HepG2 (cell line): ENCODE measurements around the gene IFI27L2. TPM values are rescaled to one million over a fixed set of nuclear protein-coding genes. Genes with fewer than 3 reads are reported as not detected.

ENCODE experiments used
- ARNT ChIP-seq: fragments of 450-650 bp; IDR thresholded peaks from 2 replicates; pipeline ENCODE4 v1.6.1; 2017
- ASH2L ChIP-seq: fragments of 300-600, 200-600 bp; sonication (generic); IDR thresholded peaks from 2 replicates; pipeline ENCODE4 v1.7.0; 2017; ENCODE audit warnings: low read depth, mild to moderate bottlenecking, moderate library complexity, mixed read lengths, low read length; ENCODE audit not compliant: insufficient read length
- BRD4 ChIP-seq: sonication (generic); formaldehyde crosslinking; IDR thresholded peaks from 2 replicates; pipeline ENCODE4 v1.4.0; 2020; ENCODE audit warnings: missing genetic modification reagents
- CC2D1A ChIP-seq: sonication (generic); formaldehyde crosslinking; IDR thresholded peaks from 2 replicates; pipeline ENCODE4 v1.8.1; 2023; ENCODE audit warnings: mild to moderate bottlenecking, missing genetic modification reagents
- CREB1 ChIP-seq, 2 experiments: fragments of 450-650 bp in 1 of 2; IDR thresholded peaks; 2 replicates each; pipeline ENCODE4 v1.6.1; 2016 to 2017; ENCODE audit warnings: control low read depth in 1 of 2, mild to moderate bottlenecking in 1 of 2, missing compliant biosample characterization in 1 of 2, missing genetic modification characterization in 1 of 2
- EED ChIP-seq: sonication (generic); formaldehyde crosslinking; IDR thresholded peaks from 2 replicates; pipeline ENCODE4 v1.5.0; 2020; ENCODE audit warnings: mild to moderate bottlenecking, missing genetic modification reagents
- ESRRA ChIP-seq: sonication (generic); formaldehyde crosslinking; IDR thresholded peaks from 2 replicates; pipeline ENCODE4 v1.5.1; 2020; ENCODE audit warnings: mild to moderate bottlenecking, low read depth, missing genetic modification reagents
- ETV6 ChIP-seq: sonication (generic); formaldehyde crosslinking; conservative IDR thresholded peaks from 2 replicates; pipeline ENCODE4 v1.4.0; 2020; ENCODE audit warnings: missing genetic modification reagents
- FOXC1 ChIP-seq: sonication (generic); formaldehyde crosslinking; IDR thresholded peaks from 2 replicates; pipeline ENCODE4 v1.8.0; 2022; ENCODE audit warnings: mild to moderate bottlenecking, missing genetic modification reagents, borderline replicate concordance
- HNRNPLL ChIP-seq: fragments of 200-400 bp; formaldehyde crosslinking; IDR thresholded peaks from 2 replicates; pipeline ENCODE4 v1.6.1; 2017; ENCODE audit warnings: mild to moderate bottlenecking, low read depth, low read length; ENCODE audit not compliant: poor library complexity, severe bottlenecking
- ISX ChIP-seq: sonication (generic); formaldehyde crosslinking; conservative IDR thresholded peaks from 2 replicates; pipeline ENCODE4 v1.5.0; 2020; ENCODE audit warnings: missing genetic modification reagents
- KLF6 ChIP-seq: IDR thresholded peaks from 2 replicates; pipeline ENCODE4 v1.8.0; 2016; ENCODE audit warnings: missing biosample characterization, missing genetic modification reagents
- KMT2A ChIP-seq: sonication (generic); formaldehyde crosslinking; IDR thresholded peaks from 2 replicates; pipeline ENCODE4 v1.4.0; 2020; ENCODE audit warnings: missing genetic modification reagents
- MTA3 ChIP-seq: sonication (generic); formaldehyde crosslinking; IDR thresholded peaks from 2 replicates; pipeline ENCODE4 v1.4.0; 2020; ENCODE audit warnings: missing genetic modification reagents
- SATB2 ChIP-seq: sonication (generic); formaldehyde crosslinking; IDR thresholded peaks from 2 replicates; pipeline ENCODE4 v1.5.0; 2020; ENCODE audit warnings: missing genetic modification reagents
- SMAD1 ChIP-seq: sonication (generic); formaldehyde crosslinking; IDR thresholded peaks from 2 replicates; pipeline ENCODE4 v1.4.0; 2020; ENCODE audit warnings: missing genetic modification reagents, low read depth, mild to moderate bottlenecking, borderline replicate concordance
- SMYD3 ChIP-seq: sonication (generic); formaldehyde crosslinking; IDR thresholded peaks from 2 replicates; pipeline ENCODE4 v1.8.1; 2023; ENCODE audit warnings: mild to moderate bottlenecking, missing genetic modification reagents
- SNAPC2 ChIP-seq: sonication (generic); formaldehyde crosslinking; IDR thresholded peaks from 2 replicates; pipeline ENCODE4 v1.8.1; 2022; ENCODE audit warnings: mild to moderate bottlenecking, missing genetic modification reagents
- STAT5B ChIP-seq: sonication (generic); formaldehyde crosslinking; IDR thresholded peaks from 2 replicates; pipeline ENCODE4 v1.4.0; 2020; ENCODE audit warnings: missing genetic modification reagents
- ZFP36 ChIP-seq: fragments of 150-350 bp; IDR thresholded peaks from 2 replicates; pipeline ENCODE4 v1.6.1; 2018; ENCODE audit warnings: borderline replicate concordance, low read length, low read depth; ENCODE audit not compliant: partially characterized antibody
- ZNF296 ChIP-seq: sonication (generic); formaldehyde crosslinking; conservative IDR thresholded peaks from 2 replicates; pipeline ENCODE4 v1.5.0; 2020; ENCODE audit warnings: mild to moderate bottlenecking, missing genetic modification reagents
- ZNF75D ChIP-seq: sonication (generic); formaldehyde crosslinking; IDR thresholded peaks from 2 replicates; pipeline ENCODE4 v1.8.1; 2023; ENCODE audit warnings: missing genetic modification reagents, mild to moderate bottlenecking, borderline replicate concordance
- ZNF790 ChIP-seq: sonication (generic); formaldehyde crosslinking; IDR thresholded peaks from 2 replicates; pipeline ENCODE4 v1.8.0; 2022; ENCODE audit warnings: missing genetic modification reagents, mild to moderate bottlenecking, borderline replicate concordance
- polyA plus RNA-seq, 8 experiments: library from polyadenylated mRNA; depleted of rRNA in 3 of 8; stranded (reverse) in 7 of 8; unstranded in 1 of 8; fragments of >200 nt; fragmentation: Illumina TruSeq in 4 of 8; extraction: Trizol in 4 of 8; gene quantifications; 2 replicates each; pipeline versions ENCODE4 v1.2.1 to v1.2.3, GENCODE V29; 2011 to 2016; ENCODE audit warnings: low read depth in 4 of 8, missing spikeins in 1 of 8, mixed read lengths in 1 of 8; ENCODE audit not compliant: insufficient read depth in 1 of 8
- total RNA-seq, 5 experiments: library from RNA; depleted of rRNA; stranded (reverse); fragments of >200 nt; fragmentation: Illumina TruSeq; extraction: Trizol; gene quantifications; 2 replicates each; pipeline ENCODE4 v1.2.3, GENCODE V29; 2016; ENCODE audit warnings: low read depth in 1 of 5
- TF ChIP-seq, protein P1 (sequence below): sonication (generic); formaldehyde crosslinking; IDR thresholded peaks from 2 replicates; pipeline ENCODE4 v1.5.1; 2020; ENCODE audit warnings: missing genetic modification reagents, mild to moderate bottlenecking, borderline replicate concordance
- TF ChIP-seq, protein P2 (sequence below): sonication (generic); formaldehyde crosslinking; IDR thresholded peaks from 2 replicates; pipeline ENCODE4 v1.4.0; 2020; ENCODE audit warnings: missing genetic modification reagents
- TF ChIP-seq, protein P3 (sequence below): sonication (generic); formaldehyde crosslinking; IDR thresholded peaks from 2 replicates; pipeline ENCODE4 v1.8.1; 2023; ENCODE audit warnings: mild to moderate bottlenecking, missing genetic modification reagents, borderline replicate concordance

The IFI27L2 gene
- total and polyA plus RNA-seq, 2 of the 13 experiments (the other 11 are each of a cell fraction or from before 2014, with no cell fraction given): 4.3 to 4.8 TPM

DNA sequence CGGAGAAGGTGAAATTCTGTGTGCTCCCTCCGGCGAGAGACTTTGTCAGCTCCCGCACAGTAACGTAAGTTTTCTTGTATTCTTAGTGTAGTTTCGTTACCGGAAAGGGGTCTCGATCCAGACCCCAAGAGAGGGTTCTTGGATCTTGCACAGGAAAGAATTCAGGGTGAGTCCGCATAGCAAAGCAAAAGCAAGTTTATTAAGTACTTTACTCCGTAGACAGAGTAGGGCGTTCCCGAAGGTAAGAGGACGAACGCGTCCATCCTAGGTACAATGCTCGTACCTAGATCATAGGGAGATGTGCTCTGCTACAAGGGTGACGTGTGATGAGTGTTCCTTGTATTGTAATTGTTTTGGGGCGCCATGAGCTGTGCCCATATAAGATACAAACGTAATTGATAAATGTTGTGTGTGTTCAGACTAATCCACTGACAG lies 48.0 kb downstream of the IFI27L2 start (continued):
- TF ChIP-seq MTA3 (CRISPR knock-in tag) (no peak), SATB2 (CRISPR knock-in tag) (no peak), ASH2L (peak; percentile 5), STAT5B (CRISPR knock-in tag) (no peak), FOXC1 (CRISPR knock-in tag) (no peak), SMYD3 (0 out of 2 replicates have a peak, but pooled peaks have one; percentile 71), ARNT (no peak), CC2D1A (CRISPR knock-in tag) (no peak), SMAD1 (CRISPR knock-in tag) (no peak), SNAPC2 (CRISPR knock-in tag) (peak; percentile 64; the same call in 1 of the 2 replicates), ISX (CRISPR knock-in tag) (no peak), ZNF296 (no peak), KLF6 (no peak), EED (CRISPR knock-in tag) (no peak), HNRNPLL (peak; percentile 50), ESRRA (CRISPR knock-in tag) (no peak), CREB1 (IDR thresholded peaks at IDR 0.05) (no peak), CREB1 (CRISPR knock-in tag; IDR thresholded peaks at IDR 0.05) (no peak), ZNF75D (CRISPR knock-in tag) (no peak), KMT2A (CRISPR knock-in tag) (0 out of 2 replicates have a peak, but pooled peaks have one; percentile 15), ZFP36 (no peak), ZNF790 (CRISPR knock-in tag) (0 out of 2 replicates have a peak, but pooled peaks have one; percentile 61), ETV6 (CRISPR knock-in tag) (no peak), BRD4 (CRISPR knock-in tag) (no peak)
- TF ChIP-seq, protein P1, sequence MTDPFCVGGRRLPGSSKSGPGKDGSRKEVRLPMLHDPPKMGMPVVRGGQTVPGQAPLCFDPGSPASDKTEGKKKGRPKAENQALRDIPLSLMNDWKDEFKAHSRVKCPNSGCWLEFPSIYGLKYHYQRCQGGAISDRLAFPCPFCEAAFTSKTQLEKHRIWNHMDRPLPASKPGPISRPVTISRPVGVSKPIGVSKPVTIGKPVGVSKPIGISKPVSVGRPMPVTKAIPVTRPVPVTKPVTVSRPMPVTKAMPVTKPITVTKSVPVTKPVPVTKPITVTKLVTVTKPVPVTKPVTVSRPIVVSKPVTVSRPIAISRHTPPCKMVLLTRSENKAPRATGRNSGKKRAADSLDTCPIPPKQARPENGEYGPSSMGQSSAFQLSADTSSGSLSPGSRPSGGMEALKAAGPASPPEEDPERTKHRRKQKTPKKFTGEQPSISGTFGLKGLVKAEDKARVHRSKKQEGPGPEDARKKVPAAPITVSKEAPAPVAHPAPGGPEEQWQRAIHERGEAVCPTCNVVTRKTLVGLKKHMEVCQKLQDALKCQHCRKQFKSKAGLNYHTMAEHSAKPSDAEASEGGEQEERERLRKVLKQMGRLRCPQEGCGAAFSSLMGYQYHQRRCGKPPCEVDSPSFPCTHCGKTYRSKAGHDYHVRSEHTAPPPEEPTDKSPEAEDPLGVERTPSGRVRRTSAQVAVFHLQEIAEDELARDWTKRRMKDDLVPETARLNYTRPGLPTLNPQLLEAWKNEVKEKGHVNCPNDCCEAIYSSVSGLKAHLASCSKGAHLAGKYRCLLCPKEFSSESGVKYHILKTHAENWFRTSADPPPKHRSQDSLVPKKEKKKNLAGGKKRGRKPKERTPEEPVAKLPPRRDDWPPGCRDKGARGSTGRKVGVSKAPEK (CRISPR knock-in tag): 0 out of 2 replicates have a peak, but pooled peaks have one; percentile 16
- TF ChIP-seq, protein P2, sequence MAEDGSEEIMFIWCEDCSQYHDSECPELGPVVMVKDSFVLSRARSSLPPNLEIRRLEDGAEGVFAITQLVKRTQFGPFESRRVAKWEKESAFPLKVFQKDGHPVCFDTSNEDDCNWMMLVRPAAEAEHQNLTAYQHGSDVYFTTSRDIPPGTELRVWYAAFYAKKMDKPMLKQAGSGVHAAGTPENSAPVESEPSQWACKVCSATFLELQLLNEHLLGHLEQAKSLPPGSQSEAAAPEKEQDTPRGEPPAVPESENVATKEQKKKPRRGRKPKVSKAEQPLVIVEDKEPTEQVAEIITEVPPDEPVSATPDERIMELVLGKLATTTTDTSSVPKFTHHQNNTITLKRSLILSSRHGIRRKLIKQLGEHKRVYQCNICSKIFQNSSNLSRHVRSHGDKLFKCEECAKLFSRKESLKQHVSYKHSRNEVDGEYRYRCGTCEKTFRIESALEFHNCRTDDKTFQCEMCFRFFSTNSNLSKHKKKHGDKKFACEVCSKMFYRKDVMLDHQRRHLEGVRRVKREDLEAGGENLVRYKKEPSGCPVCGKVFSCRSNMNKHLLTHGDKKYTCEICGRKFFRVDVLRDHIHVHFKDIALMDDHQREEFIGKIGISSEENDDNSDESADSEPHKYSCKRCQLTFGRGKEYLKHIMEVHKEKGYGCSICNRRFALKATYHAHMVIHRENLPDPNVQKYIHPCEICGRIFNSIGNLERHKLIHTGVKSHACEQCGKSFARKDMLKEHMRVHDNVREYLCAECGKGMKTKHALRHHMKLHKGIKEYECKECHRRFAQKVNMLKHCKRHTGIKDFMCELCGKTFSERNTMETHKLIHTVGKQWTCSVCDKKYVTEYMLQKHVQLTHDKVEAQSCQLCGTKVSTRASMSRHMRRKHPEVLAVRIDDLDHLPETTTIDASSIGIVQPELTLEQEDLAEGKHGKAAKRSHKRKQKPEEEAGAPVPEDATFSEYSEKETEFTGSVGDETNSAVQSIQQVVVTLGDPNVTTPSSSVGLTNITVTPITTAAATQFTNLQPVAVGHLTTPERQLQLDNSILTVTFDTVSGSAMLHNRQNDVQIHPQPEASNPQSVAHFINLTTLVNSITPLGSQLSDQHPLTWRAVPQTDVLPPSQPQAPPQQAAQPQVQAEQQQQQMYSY (CRISPR knock-in tag): no peak
- TF ChIP-seq, protein P3, sequence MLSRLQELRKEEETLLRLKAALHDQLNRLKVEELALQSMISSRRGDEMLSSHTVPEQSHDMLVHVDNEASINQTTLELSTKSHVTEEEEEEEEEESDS: peak; percentile 47; the same call in 1 of the 2 replicates
